ENCODE data around the gene OPTN.
"Not testable (repeated sequence)": the region's sequence is repeated elsewhere in the genome, so short reads cannot be mapped to it uniquely, and the experiment has no call there.

OPTN gene

DNA sequence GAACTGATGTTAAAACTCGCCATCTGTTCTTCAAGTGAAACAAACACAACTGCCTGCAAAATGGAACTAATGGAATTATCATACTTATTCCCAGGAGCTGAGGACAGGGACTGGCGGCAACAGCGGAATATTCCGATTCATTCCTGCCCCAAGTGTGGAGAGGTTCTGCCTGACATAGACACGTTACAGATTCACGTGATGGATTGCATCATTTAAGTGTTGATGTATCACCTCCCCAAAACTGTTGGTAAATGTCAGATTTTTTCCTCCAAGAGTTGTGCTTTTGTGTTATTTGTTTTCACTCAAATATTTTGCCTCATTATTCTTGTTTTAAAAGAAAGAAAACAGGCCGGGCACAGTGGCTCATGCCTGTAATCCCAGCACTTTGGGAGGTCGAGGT lies 36.7 kb downstream of the OPTN start:
- DNase-seq, result no peak

DNA sequence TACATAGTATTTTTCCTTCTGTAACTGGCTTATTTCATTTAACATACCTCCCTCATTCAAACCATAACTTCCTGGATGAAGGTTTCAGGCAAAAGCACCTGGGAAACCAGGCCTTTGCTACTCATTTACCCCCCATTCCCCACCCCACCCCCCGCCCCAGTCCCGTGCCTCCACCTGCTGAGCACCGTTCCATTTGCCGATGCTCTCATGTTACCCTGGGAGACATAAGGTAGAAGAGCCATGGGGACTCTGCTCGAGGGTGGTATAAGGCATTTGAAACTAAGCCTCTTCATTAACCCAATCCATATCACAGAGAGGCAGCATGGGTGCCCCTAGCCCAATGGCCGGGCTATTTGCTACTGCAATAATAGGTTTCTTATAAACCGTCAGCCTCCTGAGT lies 39.2 kb downstream of the OPTN start:
- no peak for DNase-seq

DNA sequence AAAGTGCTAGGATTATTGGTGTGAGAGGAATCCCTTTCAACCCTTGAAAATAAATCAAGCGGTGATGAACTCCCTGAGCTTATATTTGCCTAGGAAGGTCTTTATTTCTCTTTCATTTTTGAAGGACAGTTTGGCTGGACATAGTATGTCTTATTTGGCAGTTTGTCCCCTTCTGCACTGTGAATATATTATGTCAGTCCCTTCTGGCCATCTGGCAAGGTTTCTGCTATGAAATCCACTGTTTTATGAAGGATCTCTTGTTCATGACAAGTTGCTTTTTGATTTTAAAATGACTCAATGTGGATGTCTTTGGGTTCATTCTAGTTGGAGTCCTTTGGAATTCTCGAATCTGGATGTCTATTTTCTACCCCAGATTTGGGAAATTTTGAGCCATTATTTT lies 39.7 kb downstream of the OPTN start:
- no peak for DNase-seq

DNA sequence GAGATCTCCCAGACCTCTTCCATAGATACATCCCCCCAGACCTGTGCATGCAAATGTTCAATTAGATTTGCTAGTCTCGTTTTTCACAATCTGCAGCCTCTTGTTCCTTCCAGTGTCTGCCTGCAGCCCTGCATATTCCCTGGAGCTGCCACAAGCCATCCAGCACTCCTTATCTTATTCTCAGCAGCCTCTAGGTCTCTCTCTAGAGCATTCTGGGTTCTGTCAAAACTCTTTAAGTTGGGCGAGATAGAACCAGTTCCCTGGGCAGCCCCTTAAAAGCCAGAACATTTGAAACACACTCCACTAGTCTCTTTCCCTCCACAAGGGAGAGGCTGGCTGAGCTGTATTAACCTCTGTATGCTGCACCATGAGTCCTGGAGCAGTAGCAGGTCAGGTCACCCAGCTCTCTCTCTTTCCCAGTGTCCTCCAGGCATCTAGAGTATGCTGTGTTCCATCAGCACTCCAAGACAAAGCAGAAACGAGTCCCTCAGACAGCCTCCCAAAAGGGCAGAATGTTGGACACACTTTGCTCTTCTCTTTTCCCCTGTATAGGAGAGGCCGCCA lies 40.7 kb downstream of the OPTN start:
- DNase-seq, result no peak

DNA sequence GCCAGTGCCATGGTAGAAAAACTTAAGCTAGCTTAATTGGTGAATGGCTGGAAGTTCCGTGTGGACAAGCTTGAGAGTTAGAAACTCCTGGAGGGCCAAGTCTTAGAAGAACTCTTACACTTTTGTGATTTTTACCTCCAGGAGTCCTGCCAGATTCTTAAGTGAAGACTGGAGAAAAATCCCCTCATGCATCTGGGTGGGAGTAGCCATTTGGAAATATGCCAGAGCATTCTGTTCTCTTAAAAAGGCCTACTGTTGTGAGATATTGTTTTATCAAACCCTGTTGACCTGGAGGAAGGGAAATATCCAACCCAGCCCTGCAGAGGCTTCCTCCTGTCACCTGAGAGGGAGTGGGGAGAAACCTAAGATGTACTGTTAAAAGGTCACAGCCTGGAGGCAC lies 43.8 kb downstream of the OPTN start:
- DNase-seq, result no peak

DNA sequence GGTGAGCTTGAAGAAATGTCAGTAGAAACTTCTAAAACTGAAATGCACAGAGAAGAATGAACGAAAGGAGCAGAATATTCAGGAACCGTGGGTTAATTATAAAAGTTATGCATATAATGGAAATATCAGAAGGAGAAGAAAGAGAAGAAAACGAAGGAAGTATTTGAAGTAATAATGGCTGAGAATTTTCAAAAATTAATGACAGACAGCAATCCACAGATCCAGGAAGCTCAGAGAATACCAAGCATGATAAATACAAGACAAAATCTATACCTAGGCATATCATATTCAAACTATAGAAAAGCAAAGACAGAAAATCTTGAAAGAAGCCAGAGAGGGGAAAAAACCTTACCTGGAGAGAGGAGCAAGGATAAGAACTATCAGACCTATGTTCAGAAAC lies 44.9 kb downstream of the OPTN start:
- DNase-seq, result no peak

DNA sequence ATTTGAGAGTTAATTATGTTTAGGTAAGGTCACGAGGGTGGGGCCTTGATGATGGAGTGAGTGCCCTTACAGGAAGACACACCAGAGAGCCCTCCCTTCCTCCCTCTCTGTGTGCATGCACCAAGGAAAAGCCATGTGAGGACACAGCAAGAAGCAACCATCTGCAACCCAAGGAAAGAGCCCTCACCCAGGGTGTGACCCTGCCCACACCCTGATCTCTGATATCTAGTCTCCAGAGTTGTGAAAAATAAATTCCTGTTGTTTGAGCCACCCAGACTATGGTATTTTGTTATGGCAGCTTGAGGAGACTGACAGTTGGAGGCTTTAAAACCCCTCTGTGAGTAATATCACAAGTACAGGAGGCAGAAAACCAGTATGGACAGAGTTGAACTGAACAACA lies 46.4 kb downstream of the OPTN start:
- DNase-seq, result peak; percentile 26

DNA sequence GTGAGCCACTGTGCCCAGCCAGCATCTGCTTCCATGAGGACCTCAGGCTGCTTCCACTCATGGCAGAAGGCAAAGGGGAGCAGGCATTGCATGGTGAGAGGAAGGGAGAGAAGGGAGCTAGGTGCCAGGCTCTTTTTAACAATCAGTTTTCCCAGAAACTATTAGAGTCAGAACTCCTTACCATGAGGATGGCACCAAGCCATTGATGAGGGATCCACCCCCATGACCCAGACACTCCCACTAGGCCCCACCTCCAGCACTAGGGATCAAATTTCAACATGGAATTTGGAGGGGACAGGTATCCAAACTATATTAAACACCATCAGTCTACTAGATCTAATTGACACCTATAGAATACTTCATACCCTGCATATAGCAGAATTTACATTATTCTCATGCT lies 47.2 kb downstream of the OPTN start:
- DNase-seq, result no peak

DNA sequence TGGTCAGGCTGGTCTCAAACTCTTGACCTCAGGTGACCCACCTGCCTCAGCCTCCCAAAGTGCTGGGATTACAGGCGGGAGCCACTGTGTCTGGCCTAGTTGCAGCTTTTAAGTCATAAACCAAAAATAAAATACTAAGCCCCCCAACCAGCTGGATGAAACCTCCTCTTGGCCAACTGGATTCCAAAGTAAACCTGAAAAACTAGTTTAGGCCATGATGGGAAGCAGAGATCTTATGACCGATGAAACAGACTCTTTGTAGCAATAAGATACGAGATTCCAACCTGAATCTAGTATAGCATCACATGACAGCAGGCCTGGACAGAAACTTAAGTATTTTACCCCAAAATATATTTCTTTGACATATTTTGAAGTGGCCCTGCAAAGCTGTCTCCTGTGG lies 52.3 kb downstream of the OPTN start:
- no peak for DNase-seq

DNA sequence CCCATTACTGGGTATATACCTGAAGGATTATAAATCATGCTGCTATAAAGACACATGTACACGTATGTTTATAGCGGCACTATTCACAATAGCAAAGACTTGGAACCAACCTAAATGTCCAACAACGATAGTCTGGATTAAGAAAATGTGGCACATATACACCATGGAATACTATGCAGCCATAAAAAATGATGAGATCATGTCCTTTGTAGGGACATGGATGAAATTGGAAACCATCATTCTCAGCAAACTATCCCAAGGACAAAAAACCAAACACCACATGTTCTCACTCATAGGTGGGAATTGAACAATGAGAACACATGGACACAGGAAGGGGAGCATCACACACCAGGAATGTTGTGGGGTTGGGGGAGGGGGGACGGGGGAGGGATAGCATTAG lies 55.9 kb downstream of the OPTN start:
- not testable (repeated sequence) for DNase-seq

DNA sequence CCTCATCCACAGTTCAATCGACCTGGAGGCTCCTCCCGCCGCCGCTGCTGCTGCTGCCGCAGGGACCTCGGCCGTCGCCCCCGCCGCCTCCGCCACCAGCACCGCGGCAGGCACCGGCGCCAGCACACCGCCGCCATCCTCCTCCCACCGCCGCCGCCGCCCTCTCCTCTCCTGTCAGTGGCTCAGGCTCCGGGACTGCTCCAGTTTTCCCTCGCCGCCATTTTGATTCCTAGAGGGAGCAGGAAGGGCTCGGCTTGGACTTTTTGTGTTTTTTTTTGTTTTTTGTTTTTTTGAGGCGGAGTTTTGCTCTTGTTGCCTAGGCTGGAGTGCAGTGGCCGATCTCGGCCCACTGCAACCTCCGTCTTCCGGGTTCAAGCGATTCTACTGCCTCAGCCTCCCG lies 58.4 kb downstream of the OPTN start:
- no peak for DNase-seq

DNA sequence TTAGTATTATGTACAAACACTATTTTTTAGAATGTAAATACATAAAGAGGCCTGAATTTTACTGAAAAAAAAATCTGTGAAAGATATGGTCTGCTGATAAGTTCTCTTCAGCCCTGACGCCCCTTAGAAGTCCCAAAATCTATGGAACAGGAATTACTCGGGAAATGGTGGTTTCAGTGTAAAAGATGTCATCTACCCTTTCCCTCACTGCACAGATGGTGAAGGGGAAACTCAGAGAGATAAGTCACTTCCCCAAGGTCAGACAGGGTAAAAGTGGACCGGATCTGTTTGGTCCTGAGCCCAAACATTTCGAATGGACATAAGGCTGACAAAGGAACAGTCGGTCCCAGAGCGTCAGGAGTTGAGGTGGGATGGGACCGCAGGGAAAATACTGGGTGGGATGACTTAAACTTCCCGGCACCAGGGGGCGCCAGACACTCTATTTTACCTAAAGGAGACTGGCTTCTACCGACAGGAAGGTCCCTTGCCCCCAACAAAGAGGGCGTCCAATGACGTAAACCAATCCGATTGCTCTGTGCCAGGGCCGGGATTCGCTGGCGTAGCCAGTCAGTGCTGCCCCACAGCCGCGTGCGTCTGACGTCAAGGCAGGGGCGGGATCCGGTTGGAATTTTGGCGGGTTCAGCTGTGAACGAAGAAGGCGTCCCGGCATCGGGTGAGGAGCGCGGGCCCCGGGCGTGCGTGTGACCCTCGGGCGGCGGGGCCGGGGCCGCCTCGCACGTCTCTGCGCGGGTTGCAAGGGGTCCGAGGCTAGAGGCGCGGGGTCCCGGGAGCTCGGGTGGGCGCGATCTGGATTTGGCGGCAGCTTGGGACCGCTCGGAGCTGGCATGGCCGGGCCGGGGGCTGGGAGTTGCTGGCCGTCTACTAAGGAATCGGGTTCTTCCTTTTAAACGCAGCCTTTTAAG lies 61.2 kb downstream of the OPTN start, which contains the start of gene MCM10:
TSS of gene MCM10 (plus strand) at position 625 of the 923 bp plus-strand sequence. CDS start 2,645 bp downstream, outside the sequence.
- DNase-seq, result peak; percentile 100

DNA sequence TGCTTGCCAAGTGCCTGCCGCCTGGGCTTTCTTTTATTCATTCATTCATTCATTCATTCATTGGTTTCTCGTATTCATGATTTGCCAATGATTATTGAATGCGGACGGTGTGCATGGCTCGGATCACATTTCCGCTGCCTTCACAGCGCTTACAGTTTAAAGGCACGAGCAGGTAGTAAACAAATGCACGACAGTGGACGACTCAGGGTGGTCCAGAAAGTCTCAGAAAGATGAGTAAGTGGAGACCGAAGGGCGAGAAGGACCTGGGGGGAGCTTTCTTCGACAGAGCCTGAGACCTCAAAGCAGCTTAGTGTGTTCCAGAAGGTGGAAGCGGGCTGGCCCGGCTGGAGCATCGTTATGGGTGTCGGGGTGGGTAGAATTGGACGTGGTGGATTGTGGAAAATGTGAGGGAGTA lies 61.9 kb downstream of the OPTN start:
- peak; percentile 30 for DNase-seq

DNA sequence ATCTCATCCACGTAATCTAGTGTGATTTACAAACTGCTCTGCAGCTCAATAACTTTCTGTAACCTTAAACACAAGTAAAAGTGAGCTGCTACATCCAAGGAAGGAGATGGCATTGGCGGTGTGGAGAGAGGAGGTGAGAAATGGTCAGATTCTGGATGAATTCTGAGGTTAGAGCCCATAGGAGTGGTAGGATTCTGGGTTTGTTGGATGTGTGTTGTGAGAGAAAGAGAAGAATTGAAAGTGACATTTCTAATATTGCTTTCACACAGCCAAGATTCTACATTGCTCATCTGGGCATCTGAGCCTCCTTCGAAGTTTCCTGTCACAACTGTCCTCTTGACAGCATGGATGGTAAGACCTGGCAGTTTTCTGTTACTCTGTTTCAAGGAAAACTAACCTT lies 63.9 kb downstream of the OPTN start:
- no peak for DNase-seq

DNA sequence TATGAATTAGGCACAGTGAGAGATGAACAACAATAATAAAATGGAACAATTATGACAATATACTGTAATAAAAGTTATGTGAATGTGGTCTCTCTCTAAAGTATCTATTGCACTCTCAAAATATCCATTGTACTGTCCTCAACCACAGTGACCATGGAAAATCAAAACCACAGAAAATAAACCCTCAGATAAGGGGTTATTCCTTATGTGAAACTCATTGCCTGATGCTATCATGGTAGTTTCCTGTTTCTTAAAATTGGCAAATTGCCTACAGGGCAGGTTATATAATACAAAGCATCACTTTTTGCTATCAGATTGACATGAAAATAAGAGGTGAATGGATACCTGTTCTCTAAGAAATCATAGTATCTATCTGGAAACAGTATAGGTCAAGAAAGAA lies 65.2 kb downstream of the OPTN start:
- DNase-seq, result no peak

DNA sequence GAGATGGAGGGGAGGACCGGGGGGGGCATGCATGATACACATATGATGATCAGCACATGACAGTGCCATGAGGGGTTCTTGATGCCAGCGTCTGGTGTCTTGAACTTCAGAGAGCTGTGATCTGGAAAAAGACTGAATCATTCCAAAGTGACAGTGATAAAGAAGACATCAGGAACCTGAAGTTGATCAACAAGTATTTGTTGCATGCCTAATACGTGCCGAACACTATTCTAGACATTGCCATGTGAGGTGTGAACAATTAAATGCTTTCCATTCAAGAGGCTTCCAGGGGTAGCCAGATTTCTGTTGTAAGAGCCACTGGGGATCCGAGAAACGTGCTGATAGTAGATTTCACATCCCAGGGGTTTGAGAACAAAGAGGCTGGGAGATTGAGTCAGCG lies 67.6 kb downstream of the OPTN start:
- DNase-seq, result no peak

DNA sequence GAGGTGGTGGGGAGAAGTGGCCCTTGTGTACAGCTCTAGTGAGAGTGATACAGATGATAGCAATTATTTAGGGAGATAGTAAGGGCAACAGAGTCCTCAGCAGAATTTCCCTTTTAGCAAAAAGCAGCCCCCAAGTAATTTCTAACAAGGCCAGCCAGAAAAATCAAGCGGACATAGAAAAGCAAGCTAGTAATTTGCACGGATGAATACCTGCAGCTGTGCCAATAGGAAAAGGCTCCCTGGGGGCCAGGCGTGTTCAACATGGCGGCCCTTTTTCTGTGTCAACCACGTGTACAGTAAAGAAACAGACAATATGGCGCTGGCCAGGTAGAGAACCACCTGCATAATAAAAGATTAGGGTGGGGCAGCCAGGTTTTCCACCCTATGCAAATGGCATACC lies 68.8 kb downstream of the OPTN start:
- no peak for DNase-seq

DNA sequence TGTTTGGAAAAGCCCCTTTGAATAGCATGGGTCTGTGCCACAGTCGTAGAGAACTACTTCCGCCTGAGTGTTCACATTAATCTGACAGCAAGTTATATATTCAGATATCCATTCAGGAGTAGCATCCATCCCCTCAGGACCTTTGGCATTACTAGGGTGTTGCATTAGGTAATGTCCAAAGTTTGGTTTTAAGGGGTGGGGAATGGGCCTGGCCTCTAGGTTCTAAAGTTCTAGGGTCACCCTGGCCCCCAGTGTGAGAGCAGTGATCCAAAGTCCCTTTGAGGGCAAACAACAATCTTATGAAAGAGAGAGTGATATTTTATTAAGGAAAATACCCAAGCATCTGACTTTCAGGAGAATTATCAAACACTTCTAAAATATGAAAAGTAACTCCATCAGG lies 73.7 kb downstream of the OPTN start:
- no peak for DNase-seq

DNA sequence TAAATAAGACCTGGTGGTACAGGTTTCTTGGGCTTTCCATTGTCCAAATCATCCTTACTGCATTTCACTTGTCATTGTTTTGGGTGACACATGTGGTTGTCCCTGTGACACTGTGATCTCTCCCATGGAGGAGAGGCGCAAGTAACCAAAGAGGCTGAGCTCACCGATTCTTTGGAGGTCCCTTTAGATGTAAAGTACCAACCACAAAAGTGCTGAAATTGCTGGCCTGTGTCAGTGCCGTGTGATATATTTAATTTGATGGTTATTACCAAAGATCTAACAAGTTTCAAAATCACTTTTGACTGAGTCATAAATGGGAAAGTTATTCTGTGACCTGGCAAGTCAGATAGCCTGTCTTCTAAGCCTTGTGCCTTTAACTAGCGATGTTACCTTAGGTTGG lies 80.8 kb downstream of the OPTN start:
- no peak for DNase-seq

DNA sequence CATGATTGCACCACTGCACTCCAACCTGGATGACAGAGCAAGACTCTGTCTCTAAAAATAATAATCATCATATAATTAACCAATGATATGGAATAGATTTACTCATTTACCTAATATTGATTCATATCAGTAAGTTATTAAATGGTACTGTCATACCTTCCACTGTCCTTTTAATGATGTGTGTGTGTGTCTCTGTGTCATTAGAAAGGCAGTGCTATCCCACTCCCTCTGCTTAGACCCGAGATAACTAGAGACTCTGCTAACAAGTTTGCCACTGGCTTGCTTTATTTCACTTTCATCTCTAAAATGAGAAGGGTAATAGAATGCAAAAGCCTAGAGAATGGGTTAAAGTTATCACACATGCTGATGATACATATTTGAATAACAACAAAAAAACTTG lies 82.5 kb downstream of the OPTN start:
- DNase-seq, result no peak

DNA sequence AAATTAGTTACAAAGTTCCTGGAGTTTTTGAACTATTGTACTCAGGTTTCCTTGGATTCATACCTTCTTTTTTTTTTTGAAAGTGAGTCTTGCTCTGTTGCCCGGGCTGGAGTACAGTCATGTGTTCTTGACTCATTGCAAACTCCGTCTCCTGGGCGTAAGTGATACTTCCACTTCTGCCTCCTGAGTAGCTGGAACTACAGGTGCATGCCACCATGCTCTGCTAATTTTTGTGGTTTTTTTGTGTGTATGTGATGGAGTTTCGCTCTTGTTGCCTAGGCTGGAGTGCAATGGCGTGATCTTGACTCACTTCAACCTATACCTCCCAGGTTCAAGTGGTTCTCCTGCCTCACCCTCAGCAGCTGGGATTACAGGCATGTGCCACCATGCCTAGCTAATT lies 83.7 kb downstream of the OPTN start:
- DNase-seq, result no peak

DNA sequence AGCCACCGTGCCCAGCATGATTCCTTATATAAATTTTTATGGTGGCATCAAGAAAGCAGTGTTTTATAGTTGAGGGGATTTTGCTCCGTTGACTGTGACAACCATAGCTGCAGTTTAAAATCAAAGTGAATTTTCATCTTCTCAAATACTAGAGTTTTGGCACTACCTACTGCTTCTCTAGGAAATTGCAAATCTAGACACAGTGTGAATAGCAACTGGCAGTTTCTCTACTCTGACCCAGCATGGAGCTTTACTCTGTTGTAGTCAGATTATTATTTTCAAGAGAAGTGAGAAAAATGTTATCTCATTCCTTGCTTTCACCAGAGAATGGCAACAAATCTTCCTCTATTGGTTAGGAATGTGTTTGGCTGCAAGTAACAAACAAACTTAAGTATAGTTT lies 84.3 kb downstream of the OPTN start:
- DNase-seq, result no peak

DNA sequence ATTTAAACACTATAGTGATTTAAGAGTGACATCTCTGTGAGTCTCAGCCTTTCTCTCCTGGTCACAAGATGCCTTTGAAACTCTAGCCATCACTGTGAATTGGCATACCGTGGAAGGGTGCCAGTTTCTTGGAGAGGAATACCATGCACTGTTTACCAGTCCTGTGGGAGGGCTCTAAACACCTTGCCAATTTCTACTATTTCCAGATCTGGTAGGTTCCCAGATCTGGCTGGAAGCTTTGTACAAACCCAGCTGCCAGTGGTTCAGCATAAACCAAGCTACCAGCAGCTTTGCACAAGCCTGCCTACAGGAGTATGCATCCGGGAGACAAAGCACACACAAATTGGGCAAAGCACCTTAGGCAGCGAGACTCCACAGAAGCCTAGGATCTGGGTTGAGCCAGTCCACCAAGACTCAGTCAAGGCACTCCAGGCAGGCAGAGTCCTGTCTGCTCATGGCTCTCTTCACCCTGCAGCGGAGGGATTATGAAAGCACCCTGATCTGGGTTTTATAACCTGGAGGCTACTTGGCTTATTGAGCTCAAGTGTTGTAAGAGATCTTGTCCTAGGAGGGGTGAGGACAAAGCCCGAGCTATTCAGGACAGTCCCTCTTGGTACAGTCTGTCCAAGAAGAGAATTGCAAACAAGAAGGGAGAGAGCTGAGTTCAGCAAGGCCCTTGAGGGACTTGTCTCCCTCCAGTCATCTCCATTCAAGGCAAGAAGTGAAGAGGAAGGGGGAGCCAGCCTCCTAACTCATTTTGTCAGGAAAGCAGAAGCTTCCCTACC lies 85.0 kb downstream of the OPTN start:
- no peak for DNase-seq

DNA sequence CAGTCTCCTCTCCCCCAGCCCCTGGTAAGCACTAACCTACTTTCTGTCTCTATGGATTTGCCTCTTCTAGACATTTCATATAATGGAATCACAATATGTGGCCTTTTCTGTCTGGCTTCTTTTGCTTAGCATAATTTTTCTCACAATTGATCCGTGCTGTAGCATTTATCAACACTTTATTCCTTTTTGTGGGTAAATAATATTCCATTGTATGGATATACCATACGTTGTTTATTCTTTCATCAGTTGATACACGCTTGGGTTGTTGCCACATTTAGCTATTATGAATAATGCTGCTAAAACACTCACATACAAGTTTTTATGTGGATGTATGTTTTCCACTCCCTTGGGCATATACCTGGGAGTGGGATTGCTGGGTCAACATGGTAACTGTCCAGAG lies 87.2 kb downstream of the OPTN start:
- DNase-seq, result no peak
